GM19238 (cell line): ENCODE data around the gene STIP1.

ENCODE experiments used
- DNase-seq: peaks from one replicate; pipeline ENCODE4 v3.0.0; 2011; ENCODE audit warnings: low spot score; ENCODE audit not compliant: insufficient read length

Gene STIP1

DNA sequence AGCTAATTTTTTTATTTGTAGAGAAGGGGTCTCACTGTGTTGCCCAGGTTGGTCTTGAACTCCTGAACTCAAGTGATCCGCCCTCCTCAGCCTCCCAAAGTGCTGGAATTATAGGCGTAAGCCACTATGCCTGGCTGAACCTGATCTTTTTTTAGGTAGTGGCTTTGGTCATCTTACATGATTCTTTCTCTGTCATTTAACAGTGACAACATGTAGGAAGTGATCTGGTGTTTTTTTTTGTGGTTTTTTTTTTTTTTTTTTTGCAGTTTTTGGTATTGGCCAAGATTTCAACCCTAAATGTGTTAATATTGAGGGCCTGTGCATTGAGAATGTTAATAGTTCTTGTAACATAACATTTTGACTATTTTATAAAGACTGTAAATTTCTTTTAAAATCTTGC lies 12.5 kb downstream of the STIP1 start:
- no peak for DNase-seq

DNA sequence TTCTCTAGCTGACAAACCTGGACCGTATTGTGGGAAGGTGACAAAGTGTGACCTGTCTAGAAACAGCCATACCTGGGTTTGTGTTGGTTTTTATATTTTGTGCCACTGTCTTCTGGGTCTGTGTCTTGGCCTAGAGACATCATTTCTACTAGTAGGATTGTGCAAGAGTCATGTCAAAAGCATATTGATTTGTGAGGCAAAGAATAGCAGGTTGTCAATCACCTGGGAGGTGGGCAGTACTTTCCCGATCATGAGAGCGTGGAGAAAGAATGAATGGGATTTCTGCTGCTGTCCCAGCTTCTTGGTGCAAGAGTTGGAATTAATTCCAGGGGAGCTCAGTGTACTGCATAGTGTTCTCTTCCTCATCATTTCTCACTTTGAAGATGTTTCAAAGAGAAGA lies 15.6 kb downstream of the STIP1 start:
- DNase-seq: no peak

DNA sequence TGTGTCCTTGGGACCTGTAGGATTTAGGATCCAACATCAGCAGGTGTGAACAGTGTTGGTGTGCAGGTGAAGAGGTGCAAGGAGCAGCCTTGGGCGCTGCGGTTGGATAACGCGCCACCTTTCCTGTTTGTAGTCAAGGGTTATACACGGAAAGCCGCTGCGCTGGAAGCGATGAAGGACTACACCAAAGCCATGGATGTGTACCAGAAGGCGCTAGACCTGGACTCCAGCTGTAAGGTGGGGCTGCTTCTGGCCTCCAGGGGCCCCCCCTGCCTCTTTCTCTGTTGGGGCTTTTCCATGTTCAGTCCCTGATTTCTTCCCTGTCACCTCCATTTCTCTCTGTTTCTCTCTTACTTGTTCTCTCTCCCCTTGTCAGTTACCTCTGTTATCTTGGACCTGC lies 17.0 kb downstream of the STIP1 start:
- DNase-seq: no peak

DNA sequence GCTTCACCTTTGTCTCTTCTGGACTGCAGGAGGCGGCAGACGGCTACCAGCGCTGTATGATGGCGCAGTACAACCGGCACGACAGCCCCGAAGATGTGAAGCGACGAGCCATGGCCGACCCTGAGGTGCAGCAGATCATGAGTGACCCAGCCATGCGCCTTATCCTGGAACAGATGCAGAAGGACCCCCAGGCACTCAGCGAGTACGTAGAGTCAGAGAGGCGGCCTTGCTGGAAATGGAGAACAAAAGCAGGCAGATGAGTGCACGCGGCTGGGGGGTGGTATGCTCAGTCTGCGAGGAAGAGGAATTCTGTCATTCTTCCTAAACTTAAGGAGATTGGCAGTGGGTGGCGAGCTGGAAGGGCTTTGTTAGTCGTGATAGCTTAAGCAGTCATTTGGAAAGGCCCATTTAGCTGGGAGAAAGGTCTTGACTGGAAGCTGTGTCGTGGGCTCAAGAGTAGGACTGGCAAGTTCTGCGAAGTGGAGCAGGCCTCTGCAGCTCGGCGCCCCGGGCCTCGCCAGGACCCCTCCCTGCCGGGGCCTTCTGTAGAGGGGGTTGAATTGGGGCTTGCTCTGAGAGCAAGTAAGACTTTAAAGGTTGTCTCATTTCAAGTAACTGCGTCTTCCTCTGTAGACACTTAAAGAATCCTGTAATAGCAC lies 17.6 kb downstream of the STIP1 start:
- no peak for DNase-seq

DNA sequence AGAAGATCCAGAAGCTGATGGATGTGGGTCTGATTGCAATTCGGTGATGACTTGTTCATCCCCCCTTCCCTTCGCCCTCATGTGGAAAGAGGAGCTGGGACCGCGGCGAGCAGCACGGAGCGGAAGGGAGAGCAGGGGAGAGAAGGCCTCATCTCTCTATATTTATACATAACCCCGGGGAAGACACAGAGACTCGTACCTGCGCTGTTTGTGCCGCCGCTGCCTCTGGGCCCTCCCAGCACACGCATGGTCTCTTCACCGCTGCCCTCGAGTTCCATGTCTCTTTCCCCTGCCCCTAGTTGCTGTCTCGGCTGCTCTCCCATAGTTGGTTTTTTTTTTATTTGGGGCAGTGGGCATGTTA lies 18.1 kb downstream of the STIP1 start:
- DNase-seq: no peak

DNA sequence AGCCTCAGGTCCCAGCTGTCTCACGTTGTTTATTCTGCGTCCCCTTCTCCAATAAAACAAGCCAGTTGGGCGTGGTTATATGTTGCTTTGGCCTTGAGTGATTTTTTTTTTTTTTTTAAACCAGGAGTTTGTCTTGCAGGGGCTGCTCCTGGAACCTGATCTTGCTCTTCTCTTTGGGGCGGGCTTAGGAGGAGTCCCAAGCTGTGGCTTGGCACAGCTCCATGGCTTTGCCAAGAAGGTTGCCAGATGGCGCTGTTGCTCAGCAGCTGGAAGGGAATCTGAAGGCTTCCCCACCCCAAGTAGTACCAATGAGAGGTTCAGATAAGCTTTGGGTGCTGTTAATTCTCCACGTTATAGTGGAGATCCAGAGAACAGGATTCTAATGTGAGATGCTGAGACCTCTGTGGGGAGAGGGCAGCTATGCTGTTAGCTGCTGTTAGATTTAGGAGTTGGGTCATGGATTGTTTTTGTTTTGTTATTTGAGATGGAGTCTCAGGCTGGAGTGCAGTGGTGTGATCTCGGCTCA lies 18.6 kb downstream of the STIP1 start:
- DNase-seq: peak; percentile 67

DNA sequence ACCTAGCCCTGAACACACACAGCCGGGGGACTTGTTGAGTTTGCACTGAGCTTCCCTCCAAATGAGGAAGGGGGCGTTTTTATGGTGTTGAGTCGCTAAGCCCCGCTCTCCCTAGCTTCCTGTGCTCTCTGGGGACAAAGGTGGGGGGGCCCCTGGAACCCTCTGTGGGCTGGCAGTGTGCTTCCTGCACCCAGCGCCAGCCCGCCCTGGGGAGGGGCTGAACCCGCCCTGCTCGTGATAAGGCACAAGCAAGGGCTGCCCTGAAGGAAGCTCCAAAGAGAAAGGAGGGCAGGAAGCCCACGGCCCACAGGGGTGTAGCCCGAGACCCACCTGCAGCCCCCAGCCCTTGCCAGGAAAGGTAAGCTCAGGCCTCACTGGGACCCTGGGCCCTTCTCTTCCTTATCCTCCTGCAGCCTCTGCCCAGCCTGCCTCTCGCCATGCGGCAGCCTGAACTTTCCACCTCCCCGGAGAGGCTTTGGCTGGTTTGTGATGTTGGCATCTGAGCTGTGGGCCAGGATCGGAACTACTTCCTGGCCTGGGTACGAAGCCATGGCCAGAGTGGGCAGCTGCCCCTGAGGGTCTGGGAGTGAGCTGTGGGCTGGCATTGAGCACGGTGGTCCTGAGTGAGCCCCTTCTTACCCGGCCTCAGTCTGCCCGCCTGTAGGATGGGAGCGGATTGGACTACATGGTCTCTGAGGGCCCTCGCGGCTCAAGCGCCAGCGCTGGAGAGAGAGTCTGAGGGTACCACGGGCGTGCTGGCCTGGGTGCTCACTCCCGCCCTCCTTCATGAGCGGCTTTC lies 20.7 kb downstream of the STIP1 start, which contains the start of gene FERMT3:
Gene FERMT3, plus strand, starts transcription at position 265 of the 799 bp plus-strand sequence. CDS start 644 bp downstream, outside the sequence.
- peak; percentile 71 for DNase-seq

DNA sequence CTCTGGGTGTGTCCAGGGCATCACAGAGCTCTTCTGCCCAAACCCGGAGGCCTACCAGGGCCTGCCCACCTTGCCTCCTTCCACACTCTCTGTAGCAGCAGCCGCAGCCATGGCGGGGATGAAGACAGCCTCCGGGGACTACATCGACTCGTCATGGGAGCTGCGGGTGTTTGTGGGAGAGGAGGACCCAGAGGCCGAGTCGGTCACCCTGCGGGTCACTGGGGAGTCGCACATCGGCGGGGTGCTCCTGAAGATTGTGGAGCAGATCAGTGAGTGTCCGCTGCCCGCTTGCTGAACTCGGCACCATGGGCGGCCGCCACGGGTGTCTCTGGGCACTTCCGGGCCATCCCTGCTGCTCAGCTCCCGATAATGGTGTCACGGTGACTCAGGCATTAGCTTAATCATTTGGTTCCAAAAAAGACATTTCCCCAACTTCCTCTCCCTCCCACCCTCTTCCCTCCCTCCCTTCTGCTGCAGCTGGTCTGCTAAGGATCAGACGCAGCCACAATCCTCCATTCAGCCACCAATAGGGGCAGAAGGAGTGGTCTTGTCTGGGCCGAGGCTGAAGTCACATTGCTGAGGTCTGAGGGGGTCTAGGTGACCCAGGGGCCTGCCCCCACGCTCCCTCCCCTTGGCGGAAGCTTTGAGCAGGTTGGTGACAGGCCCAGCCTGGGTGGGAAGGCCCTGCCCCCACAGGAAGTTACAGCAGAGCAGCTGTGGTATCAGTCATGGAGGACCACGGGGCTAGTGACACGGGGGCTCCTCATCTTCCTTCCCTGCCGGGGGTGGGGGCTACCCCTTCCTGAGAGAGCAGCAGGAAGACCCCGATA lies 21.5 kb downstream of the STIP1 start:
- DNase-seq: peak; percentile 98

DNA sequence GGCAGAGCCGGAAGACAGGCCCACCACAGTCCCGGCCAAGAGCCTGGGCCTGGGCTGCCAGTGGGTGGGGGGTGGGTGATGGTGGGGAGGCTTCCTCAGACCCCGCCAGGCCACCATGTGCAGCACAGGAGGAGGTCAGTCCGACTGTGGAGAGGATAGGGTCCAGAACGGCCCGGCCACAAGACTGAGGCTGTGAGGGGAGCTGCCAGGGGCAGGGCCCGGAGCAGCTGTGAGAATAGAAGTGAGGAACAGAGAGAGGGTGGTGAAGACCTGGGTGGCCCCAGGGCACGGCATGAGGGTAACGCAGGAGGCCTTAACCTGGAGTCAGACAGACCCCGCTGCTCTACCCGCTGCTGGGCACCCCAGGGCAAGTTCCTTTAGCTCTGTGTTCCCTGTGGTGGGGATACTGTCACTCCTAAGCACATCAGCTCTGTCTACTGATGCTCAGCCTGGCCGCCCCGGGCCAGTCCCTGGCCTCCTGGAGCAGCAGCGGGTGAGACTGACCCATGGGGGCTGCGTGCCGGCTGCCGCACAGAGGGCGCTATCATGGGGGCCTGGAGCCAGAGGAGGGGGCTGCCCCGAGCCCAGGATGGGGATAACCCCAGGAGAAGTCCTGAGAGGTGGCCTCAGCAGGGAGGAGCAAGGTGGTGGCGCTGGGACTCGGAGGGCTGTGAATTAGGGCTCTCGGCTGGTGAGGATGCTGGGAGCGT lies 22.3 kb downstream of the STIP1 start:
- DNase-seq: no peak

DNA sequence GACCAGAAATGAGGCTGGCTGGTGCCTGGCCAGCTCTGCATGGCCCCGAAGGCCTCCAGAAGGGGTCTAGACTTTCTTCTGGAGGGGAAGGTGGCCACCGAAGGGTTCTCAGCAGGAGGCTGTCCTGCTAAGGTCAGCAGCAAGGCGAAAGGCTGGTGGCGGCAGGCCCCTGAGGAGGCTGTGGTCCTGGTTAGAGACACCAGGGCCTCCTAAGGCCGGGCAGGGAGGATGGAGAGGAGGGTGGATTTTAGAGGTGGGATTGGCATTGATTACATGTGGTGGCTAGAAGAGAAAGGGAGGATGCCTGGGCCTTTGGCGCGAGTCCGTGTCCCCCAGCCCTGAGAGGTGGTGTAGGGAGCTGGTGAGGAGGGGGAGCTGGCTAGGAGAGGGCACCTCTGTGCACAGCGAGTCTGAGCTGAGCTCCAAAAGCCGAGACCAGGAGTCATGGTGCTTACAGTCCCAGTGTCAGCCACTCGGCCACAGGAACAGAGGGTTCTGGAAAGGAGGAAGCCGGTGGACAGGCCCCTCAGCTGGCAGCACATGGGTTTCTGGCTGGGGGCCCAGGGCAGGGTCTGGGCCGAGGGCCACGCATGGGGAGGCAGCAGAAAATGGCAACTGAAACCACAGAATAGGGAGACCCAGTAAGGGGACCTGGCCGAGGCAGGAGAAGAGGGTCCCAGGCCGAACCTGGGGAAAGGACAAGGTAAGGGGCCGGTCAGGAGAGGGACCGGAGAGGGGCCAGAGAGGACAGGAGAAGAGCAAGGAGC lies 23.0 kb downstream of the STIP1 start:
- no peak for DNase-seq

DNA sequence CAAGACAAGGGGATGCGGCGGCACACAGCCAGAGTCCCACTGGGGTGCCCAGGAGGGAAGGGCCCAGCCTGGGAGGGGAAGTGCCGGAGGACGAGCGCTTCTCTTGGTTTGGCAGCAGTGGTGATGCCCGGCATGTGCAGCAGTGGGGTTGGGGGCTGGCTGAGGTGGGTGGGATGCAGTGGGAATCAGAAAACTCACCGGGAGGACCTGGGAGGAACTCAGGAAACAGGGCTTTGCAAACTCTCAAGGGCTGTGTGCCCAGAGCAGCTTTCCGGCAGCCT lies 23.5 kb downstream of the STIP1 start:
- no peak for DNase-seq

DNA sequence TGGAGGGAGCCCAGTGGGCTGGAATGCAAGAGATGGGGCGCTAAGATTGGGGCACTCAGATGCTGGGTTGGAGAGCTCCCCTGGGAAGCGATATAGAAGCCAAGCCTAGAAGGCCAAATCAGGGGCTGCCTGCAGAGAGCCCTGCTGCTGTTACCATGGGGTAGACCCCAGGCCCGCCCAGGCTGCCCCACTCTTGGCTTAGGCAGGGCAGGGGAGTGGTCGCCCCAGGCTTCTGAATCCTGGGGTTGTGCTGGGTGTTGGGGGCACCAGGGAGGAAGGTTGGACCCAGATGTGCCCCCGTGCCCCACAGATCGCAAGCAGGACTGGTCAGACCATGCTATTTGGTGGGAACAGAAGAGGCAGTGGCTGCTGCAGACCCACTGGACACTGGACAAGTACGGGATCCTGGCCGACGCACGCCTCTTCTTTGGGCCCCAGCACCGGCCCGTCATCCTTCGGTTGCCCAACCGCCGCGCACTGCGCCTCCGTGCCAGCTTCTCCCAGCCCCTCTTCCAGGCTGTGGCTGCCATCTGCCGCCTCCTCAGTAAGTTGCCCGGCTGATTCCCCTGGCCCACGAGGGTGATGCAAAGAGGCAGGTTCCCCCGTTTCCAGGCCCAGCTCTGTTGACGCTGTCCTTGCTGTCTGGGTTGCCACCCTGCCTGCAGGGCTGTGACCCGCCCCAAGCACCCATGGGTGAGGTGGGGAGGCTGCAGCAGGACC lies 24.5 kb downstream of the STIP1 start:
- DNase-seq: no peak

DNA sequence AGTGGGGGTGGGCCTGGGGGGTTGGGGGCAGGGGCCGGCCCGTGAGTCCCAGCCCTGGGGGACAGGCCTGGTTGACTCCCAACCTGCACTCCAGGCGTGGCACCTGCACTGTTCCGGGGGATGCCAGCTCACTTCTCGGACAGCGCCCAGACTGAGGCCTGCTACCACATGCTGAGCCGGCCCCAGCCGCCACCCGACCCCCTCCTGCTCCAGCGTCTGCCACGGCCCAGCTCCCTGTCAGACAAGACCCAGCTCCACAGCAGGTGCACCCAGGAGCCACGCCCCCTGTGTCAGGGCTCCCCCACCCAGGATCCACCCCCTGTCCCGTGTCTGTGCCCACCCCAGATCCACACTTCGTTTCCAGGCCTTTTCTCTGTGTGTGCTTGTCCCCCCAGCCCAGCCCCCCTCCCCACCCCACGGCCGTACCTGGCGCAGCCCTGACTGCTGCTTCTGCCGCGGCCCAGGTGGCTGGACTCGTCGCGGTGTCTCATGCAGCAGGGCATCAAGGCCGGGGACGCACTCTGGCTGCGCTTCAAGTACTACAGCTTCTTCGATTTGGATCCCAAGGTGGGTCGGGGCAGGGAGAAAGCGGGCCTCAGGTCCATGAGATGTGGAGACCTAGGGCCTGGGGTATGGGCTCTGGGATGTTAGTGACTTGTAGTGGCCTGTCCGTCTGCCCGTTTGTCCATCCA lies 25.4 kb downstream of the STIP1 start:
- no peak for DNase-seq

DNA sequence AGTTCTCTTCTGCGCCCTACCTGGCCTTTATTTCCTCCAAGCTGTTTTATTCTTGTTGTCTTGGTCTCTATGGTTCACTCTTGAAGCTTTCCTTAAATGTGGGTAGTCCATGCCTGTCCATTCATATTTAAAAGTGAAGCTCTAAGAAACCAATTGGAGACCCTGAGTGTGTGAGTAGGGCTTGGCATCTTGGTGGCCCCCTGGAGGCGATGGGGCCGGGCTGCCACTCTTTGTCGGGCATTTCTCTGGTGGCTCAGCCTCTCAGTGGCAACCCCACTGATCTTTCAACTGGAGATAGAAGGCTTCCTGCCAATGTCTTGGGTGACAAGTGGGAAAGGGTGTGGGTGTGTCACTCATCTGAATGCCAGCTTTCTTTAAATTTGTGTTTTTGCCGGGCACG lies 30.9 kb downstream of the STIP1 start:
- no peak for DNase-seq

DNA sequence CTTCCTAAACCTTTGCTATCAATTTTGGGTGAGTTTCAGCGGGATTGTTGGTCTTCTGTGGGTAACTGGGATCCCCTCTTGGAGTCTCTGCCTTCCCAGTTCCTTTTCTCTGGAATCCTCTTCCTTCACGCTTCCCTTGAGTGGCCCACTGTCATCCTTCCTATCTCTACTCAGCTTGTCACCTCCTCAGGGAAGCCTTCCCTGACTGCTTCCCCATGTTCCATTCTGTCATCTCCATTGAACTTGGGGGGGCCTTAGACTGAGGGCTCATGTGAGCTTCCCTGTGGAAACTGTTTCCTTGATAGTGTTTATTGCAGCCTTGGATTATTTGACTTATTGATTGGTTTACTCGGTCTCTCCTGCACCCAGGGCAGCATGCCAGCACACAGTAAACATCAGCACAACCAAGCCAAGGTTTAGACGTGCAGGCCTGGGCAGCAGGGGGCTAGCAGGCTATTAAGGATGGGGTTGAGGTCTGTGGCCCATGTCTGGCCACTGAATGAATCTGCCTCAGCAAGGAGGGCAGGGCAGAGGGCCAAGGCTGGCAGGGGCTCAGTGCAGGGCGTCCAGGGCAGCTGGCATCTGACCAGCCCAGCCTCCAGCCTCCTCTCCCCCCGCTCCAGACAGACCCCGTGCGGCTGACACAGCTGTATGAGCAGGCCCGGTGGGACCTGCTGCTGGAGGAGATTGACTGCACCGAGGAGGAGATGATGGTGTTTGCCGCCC lies 32.8 kb downstream of the STIP1 start:
- DNase-seq: no peak

DNA sequence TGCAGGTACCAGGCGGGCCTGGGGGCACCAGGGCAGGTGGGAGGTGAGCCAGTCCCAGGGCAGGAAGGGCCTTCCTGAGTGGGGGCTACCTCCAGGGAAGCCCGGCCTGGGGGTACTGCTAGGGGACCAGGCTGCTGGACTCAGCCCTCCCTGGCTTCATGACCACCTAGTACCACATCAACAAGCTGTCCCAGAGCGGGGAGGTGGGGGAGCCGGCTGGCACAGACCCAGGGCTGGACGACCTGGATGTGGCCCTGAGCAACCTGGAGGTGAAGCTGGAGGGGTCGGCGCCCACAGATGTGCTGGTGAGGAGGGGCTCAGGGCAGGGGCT lies 33.3 kb downstream of the STIP1 start:
- no peak for DNase-seq

DNA sequence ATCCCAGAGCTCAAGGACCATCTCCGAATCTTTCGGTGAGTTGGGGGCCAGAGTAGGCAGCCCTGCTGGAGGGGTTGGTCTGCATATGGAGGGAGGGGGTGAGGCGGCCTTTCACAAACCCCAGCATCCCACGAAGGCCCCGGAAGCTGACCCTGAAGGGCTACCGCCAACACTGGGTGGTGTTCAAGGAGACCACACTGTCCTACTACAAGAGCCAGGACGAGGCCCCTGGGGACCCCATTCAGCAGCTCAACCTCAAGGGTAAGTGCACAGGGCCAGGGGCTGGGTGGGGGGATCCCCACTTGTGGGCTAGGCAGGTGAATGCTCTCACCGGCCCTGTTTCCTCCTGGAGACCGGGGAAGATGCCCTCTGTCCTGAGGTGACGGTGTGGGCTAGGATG lies 33.8 kb downstream of the STIP1 start:
- DNase-seq: no peak

DNA sequence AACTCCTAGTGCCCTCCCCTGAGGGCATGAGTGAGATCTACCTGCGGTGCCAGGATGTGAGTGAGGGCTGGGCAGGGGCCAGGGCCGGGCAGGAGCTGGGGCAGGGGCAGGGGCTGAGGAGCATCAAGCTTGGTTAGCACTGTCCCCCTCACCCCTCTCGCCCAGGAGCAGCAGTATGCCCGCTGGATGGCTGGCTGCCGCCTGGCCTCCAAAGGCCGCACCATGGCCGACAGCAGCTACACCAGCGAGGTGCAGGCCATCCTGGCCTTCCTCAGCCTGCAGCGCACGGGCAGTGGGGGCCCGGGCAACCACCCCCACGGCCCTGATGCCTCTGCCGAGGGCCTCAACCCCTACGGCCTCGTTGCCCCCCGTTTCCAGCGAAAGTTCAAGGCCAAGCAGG lies 34.3 kb downstream of the STIP1 start:
- no peak for DNase-seq

DNA sequence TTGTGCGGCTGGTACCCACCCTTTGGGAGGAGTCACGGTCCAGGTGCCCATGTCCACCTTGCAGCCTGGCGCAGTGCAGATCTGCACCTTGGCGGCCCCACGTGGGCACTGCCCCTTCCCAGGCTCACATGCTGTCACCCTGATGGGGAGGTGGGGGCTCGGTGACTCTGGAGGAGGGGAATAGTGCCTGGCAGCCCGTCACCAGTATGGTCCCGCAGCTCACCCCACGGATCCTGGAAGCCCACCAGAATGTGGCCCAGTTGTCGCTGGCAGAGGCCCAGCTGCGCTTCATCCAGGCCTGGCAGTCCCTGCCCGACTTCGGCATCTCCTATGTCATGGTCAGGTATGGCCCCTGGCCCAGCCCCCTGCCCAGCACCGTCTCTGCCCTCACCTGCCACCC lies 34.8 kb downstream of the STIP1 start:
- no peak for DNase-seq
